NB4 (cell line): ENCODE data around the gene RPL13A.
"Not testable (repeated sequence)": the region's sequence is repeated elsewhere in the genome, so short reads cannot be mapped to it uniquely, and the experiment has no call there.

Experiments
- DNase-seq: peaks from one replicate; pipeline ENCODE4 v3.0.0; 2010; ENCODE audit warnings: low read depth
- H3K4me3 ChIP-seq: one replicate; pipeline ENCODE4 v1.5.1; 2011; ENCODE audit warnings: mild to moderate bottlenecking, low read depth, low read length, moderate library complexity
- MYC ChIP-seq: IDR thresholded peaks from 2 replicates; pipeline ENCODE4 v1.6.1; 2011; ENCODE audit warnings: low read depth, low read length
- POLR2A ChIP-seq: IDR thresholded peaks from 2 replicates; pipeline ENCODE4 v1.6.1; 2011; ENCODE audit warnings: mild to moderate bottlenecking; ENCODE audit not compliant: insufficient read length; ENCODE audit errors: extremely low read depth
- TF ChIP-seq, protein P1 (sequence below): IDR thresholded peaks from one replicate; pipeline ENCODE4 v1.5.1; 2012; ENCODE audit warnings: low read depth, low read length
- TF ChIP-seq, protein P2 (sequence below): IDR thresholded peaks from 2 replicates; pipeline ENCODE4 v1.6.1; 2011; ENCODE audit warnings: low read depth, low read length

The RPL13A gene

DNA sequence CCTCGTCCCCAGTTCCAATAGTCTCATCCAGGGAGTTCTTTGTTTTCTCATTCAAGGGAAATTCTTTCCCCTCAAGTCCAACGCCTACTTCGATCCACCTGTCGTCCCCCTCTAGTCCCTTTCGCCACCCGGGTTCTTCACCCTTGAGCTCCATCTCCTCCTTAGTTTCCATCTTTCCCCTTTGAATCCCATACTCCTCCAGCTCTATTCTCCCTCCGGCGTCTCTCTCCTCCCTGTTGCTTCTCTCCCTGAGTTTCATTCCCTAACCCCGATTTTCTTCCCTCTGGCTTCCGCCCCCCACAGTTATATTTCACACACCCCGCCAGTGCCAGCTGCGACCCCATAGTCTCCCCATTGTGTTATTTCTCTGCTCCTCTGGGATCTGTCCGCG, 45.5 kb upstream of the RPL13A start:
- DNase-seq, result no peak
- no peak overlapping the region for H3K4me3 ChIP-seq
- TF ChIP-seq MYC (no peak), POLR2A (no peak)
- TF ChIP-seq, protein P1, sequence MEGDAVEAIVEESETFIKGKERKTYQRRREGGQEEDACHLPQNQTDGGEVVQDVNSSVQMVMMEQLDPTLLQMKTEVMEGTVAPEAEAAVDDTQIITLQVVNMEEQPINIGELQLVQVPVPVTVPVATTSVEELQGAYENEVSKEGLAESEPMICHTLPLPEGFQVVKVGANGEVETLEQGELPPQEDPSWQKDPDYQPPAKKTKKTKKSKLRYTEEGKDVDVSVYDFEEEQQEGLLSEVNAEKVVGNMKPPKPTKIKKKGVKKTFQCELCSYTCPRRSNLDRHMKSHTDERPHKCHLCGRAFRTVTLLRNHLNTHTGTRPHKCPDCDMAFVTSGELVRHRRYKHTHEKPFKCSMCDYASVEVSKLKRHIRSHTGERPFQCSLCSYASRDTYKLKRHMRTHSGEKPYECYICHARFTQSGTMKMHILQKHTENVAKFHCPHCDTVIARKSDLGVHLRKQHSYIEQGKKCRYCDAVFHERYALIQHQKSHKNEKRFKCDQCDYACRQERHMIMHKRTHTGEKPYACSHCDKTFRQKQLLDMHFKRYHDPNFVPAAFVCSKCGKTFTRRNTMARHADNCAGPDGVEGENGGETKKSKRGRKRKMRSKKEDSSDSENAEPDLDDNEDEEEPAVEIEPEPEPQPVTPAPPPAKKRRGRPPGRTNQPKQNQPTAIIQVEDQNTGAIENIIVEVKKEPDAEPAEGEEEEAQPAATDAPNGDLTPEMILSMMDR, result no peak
- TF ChIP-seq, protein P2, sequence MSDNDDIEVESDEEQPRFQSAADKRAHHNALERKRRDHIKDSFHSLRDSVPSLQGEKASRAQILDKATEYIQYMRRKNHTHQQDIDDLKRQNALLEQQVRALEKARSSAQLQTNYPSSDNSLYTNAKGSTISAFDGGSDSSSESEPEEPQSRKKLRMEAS, result no peak

DNA sequence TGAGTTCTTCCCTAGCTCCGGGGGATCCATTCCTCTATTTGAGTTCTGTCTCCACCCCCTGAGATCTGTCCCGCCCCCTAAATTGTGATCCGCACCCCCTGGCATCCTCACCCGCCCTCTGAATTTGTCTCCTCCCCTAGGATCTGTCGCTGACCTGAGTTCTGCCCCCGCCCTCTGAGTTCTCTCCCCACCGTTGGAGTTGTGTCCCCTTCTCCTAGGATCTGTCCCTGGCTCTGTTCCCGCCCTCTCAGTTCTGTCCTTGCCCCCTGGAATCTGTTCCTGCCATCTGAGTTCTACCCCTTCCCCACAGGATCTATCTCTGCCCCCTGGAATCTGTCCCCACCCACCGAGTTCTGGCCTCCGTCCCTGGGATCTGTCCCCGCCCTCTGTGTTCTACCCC, 45.1 kb upstream of the RPL13A start:
- TF ChIP-seq, protein P1, result no peak
- TF ChIP-seq POLR2A (no peak), MYC (no peak)
- TF ChIP-seq, protein P2, result no peak
- no peak overlapping the region for H3K4me3 ChIP-seq
- DNase-seq, result no peak

DNA sequence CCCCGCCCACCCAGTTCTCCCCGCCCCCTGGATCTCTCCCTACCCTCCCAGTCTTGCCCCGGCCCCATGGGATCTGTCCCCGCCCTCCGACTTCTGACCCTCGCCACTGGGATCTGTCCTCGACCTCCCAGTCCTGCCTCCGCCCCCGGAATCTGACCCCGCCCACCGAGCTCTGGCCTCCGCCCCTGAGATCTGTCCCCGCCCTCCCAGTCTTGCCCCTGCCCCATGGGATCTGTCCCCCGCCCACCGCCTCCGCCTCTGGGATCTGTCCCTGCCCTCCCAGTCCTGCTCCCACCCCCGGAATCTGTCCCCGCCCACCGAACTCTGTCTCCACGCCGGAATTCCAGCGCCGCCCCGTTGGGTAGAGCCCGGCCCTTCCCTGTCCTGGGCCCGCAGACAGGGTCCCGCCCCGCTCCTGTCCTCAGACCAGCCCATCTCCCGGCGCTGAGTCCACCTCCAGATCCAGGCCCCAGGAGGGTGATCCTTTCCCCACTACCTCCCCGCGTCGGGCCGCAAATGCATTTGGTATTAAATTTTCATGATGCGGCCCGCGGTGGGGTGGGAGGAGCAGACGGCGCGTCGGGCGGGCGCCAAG, 44.5 kb upstream of the RPL13A start:
- peak overlapping the region; percentile 36 for H3K4me3 ChIP-seq
- TF ChIP-seq, protein P1, result no peak
- TF ChIP-seq, protein P2, result no peak
- no peak for TF ChIP-seq POLR2A
- no peak for TF ChIP-seq MYC
- DNase-seq, result peak; percentile 67

DNA sequence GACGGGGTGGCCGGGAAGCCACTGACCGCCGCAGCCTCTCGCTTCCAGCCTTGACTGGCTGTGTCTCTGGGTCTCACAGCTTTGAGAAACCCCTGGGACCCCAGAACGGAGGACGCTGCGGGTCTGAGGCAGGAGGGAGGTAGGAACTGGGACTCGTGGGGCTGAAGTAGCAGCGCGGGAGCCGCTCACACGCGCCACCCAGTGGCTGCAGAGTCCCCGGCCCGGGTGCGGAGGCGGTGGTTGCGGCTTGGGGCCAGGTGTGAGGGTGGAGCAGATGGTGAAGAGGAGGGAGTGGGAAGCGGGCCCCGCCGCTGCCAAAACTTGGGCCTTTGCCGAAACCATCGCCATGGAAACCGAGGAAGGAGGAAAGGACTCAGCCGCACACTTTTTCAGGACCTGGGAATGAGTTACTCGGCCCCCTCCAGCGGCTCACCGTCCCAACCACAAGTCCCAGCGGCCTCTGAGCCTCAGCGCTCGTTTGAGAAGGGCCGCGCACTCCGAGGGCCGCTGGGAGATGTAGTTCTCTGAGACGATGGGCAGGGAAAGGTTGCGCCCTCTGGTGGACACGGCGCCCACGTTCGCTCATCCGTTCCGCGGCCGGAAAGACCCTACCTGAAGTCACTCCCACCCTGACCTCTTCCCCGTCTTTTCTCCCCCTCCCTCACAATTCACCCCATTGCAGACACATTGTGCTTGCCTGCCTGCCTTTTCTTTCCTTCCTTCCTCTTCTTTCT, 43.9 kb upstream of the RPL13A start:
- DNase-seq, result peak; percentile 95
- TF ChIP-seq, protein P2, result peak; percentile 64
- TF ChIP-seq, protein P1, result peak; percentile 84
- TF ChIP-seq MYC, result peak; percentile 46
- no peak for TF ChIP-seq POLR2A
- H3K4me3 ChIP-seq, result peak overlapping the region; percentile 36

DNA sequence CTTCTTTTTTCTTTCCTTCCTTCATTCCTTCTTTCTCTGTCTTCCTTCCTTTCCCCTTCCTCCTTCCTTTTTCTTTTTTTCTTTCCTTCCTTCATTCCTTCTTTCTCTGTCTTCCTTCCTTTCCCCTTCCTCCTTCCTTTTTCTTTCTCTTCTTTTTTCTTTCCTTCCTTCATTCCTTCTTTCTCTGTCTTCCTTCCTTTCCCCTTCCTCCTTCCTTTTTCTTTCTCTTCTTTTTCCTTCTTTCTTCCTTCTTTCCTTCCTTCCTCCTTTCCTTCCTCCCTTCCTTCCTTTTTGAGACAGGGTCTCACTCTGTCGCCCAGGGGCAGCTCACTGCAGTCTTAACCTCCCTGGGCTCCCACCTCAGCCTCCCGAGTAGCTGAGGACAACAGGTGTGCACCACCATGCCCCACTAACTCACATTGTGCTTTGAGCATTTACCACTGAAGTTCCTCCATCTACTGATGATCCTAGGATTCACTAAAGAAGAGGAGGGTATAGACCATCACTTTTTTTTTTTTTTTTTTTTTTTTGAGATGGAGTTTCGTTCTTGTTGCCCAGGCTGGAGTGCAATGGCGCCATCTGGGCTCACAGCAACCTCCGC, 43.2 kb upstream of the RPL13A start:
- DNase-seq, result not testable (repeated sequence)

DNA sequence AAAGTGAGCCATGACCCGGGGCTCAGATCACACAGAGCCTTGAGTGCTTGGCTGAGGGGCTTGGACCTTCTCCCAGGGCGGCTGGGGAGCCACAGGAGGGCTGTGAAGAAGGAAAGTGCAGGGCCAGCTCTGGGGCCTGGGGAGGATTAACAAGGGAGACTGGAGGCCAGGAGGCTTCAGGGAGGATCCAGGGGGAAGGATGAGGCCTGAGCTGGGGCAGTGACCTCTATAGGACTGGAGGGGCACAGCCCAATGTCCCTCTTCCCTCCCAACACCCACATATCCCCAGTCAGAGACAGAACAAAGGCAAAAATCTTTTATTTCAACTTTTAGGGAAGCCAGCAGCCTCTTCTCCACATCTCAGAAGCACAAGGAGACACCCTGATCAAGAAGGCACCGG, 41.4 kb upstream of the RPL13A start:
- H3K4me3 ChIP-seq, result no peak overlapping the region
- DNase-seq, result no peak

More for the DNA sequence above, 43.2 kb upstream of the RPL13A start:
- H3K4me3 ChIP-seq, result not testable (repeated sequence)

More for the DNA sequence above, 41.4 kb upstream of the RPL13A start:
- TF ChIP-seq, protein P1, result no peak
- no peak for TF ChIP-seq POLR2A
- TF ChIP-seq MYC, result no peak
- TF ChIP-seq, protein P2, result no peak
